HG03460 (cell line): ENCODE data around the gene APELA.
"Not testable (repeated sequence)": the region's sequence is repeated elsewhere in the genome, so short reads cannot be mapped to it uniquely, and the experiment has no call there.

Source experiments
- ATAC-seq: cut with Tn5 transposase; IDR thresholded peaks from one replicate; pipeline ENCODE4 v1.9.1; 2021; ENCODE audit not compliant: unreplicated experiment

The APELA gene

GRCh38 chr4:164924670-164925238 lies 47.8 kb downstream of the APELA start:
- peak; percentile 58 for ATAC-seq

DNA sequence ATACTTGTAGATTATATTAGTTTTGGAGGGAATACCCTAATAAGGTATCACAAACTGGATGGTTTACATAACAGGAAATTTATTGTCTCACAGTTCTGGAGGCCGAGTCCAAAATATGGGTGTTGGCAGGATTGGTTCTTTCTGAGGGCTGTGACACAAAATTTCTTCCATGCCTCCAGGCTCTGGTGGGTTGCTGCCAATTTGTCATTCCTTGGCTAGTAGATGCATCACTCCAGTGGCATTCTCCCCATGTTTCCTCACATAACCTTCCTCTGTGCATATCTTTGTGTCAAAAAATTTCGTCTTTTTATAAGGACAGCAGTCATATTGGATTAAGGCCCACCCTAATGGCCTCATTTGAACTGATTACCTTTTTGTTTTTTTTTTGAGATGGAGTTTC lies 49.3 kb downstream of the APELA start:
- no peak for ATAC-seq

DNA sequence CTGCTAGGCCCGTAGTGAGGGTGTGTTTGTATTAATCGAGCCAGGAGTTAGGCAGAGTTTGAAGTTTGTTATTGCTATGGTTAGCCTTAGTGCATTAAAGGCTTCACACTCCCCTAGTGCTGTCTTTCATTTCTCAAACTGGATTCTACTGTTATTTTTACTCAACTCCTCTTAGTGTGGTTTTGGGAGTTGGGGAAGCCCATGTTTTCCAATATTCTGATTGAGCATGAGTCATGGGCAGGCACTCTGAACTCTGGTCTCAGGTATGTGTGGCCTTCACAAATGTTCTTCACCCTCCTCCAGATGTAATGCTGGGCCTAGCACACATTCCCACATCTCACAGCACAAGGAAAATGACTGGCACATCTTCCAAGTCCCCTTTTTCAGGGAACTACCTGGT lies 50.1 kb downstream of the APELA start:
- ATAC-seq: not testable (repeated sequence)

GRCh38 chr4:164930647-164931046 lies 53.7 kb downstream of the APELA start:
- ATAC-seq: no peak

GRCh38 chr4:164931551-164932324 lies 54.8 kb downstream of the APELA start:
- ATAC-seq: no peak

- ATAC-seq: no peak
These were observed 56.3 kb downstream of the APELA start for GRCh38 chr4:164933244-164933643.

- peak; percentile 62 for ATAC-seq
These were observed 58.4 kb downstream of the APELA start for GRCh38 chr4:164935363-164935762.

- ATAC-seq: peak; percentile 60
These were observed 59.1 kb downstream of the APELA start for GRCh38 chr4:164935865-164936606.

GRCh38 chr4:164937576-164938270 lies 60.7 kb downstream of the APELA start:
- peak; percentile 46 for ATAC-seq

DNA sequence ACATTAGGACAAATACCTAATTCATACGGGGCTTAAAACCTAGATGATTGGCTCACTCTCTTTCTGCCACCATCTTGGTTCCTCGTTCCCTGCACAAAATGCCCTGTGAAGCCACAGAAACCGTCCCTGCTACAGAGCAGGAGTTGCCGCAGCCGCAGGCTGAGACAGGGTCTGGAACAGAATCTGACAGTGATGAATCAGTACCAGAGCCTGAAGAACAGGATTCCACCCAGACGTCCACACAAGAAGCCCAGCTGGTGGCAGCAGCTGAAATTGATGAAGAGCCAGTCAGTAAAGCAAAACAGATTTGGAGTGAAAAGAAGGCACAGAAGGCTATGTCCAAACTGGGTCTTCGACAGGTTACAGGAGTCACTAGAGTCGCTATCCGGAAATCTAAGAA lies 66.2 kb downstream of the APELA start:
- ATAC-seq: no peak

DNA sequence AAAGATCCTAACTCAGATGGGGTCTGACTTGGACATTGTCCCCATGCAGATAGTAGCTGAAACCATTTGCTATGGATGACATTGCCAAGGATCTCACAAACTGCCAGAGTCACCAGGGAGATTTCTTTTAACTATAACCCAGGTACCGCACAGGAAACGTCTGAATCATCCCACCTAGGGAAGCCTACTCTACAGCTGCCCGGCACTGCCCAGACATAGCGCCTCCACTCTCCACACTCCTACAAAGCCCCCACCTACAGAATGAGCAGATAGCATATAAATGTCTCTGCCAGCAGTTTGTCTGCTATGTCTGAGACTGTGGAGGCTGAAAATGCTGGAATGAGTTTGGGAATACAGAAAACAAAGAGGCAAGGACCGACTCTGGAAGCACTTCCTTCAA lies 68.2 kb downstream of the APELA start:
- ATAC-seq: no peak

GRCh38 chr4:164946810-164947209 lies 69.8 kb downstream of the APELA start:
- ATAC-seq: no peak
